Central memory CD8-positive, alpha-beta T cell (primary cell): ENCODE results near the gene TNRC6C.
"Not testable (repeated sequence)": the region's sequence is repeated elsewhere in the genome, so short reads cannot be mapped to it uniquely, and the experiment has no call there.

ENCODE experiments used
- ATAC-seq: fragments of 150-1000 bp; cut with Tn5 transposase; replicated peaks from 2 replicates; pipeline ENCODE4 v1.10.0; 2022; ENCODE audit warnings: mild to moderate bottlenecking, moderate FRiP score, moderate number of reproducible peaks; ENCODE audit not compliant: poor library complexity, severe bottlenecking; ENCODE audit errors: extremely low read depth
- DNase-seq, 2 donors: peaks; one replicate each; pipeline ENCODE4 v3.0.0; 2021; ENCODE audit warnings: low spot score in 2 of 2
- H3K27ac Mint-ChIP-seq: one replicate; pipeline ENCODE4 v1.8.0; 2022; ENCODE audit warnings: low read depth, mild to moderate bottlenecking, moderate library complexity, mixed read lengths
- H3K27me3 Mint-ChIP-seq: one replicate; pipeline ENCODE4 v1.8.0; 2022; ENCODE audit warnings: mixed read lengths
- H3K36me3 Mint-ChIP-seq: one replicate; pipeline ENCODE4 v1.8.0; 2022; ENCODE audit warnings: mild to moderate bottlenecking, moderate library complexity, mixed read lengths; ENCODE audit not compliant: insufficient read depth
- H3K4me1 Mint-ChIP-seq: one replicate; pipeline ENCODE4 v1.8.0; 2022; ENCODE audit warnings: mixed read lengths
- H3K4me3 Mint-ChIP-seq: one replicate; pipeline ENCODE4 v1.8.0; 2022; ENCODE audit warnings: mild to moderate bottlenecking, moderate library complexity, mixed read lengths
- H3K9me3 Mint-ChIP-seq: one replicate; pipeline ENCODE4 v1.8.0; 2022; ENCODE audit warnings: mixed read lengths

TNRC6C gene

GRCh38 chr17:77959126-77959925, 823 bp downstream of the TNRC6C start:
- DNase-seq, result peak; percentile 15 to 27
- peak overlapping the region; percentile 94 for H3K27ac Mint-ChIP-seq
- H3K4me3 Mint-ChIP-seq, result peak overlapping the region; percentile 97
- ATAC-seq, result no peak
- H3K27me3 Mint-ChIP-seq, result no peaks in the 10 kb centered on the region
- peaks cover 50% of the 10 kb centered on the region for H3K4me1 Mint-ChIP-seq
- peaks cover 26% of the 10 kb centered on the region for H3K36me3 Mint-ChIP-seq
- H3K9me3 Mint-ChIP-seq, result no peaks in the 10 kb centered on the region

- peak in 1 of 2 donors; percentile 43 for DNase-seq
- no peaks in the 10 kb centered on the region for H3K27me3 Mint-ChIP-seq
- H3K9me3 Mint-ChIP-seq, result no peaks in the 10 kb centered on the region
- H3K36me3 Mint-ChIP-seq, result peaks cover 26% of the 10 kb centered on the region
- H3K4me1 Mint-ChIP-seq, result peaks cover 57% of the 10 kb centered on the region
- H3K27ac Mint-ChIP-seq, result peak overlapping the region; percentile 94
- no peak for ATAC-seq
- peak overlapping the region; percentile 97 for H3K4me3 Mint-ChIP-seq
Observed at GRCh38 chr17:77959926-77960521, 1.5 kb downstream of the TNRC6C start.

- no peak for DNase-seq
- Mint-ChIP-seq H3K36me3 (peaks cover 27% of the 10 kb centered on the region), H3K9me3 (no peaks in the 10 kb centered on the region), H3K27me3 (no peaks in the 10 kb centered on the region), H3K4me3 (peak overlapping the region; percentile 97), H3K4me1 (peaks cover 75% of the 10 kb centered on the region), H3K27ac (no peak overlapping the region)
- no peak for ATAC-seq
Observed at GRCh38 chr17:77961741-77962140, 3.2 kb downstream of the TNRC6C start.

GRCh38 chr17:77962348-77962747, 3.8 kb downstream of the TNRC6C start:
- Mint-ChIP-seq H3K9me3 (no peaks in the 10 kb centered on the region), H3K4me3 (peak overlapping the region; percentile 39), H3K27me3 (no peaks in the 10 kb centered on the region), H3K4me1 (peaks cover 76% of the 10 kb centered on the region), H3K27ac (peak overlapping the region; percentile 15), H3K36me3 (peaks cover 24% of the 10 kb centered on the region)
- no peak for DNase-seq
- no peak for ATAC-seq

GRCh38 chr17:77963441-77963840, 4.9 kb downstream of the TNRC6C start:
- peaks cover 13% of the 10 kb centered on the region for H3K36me3 Mint-ChIP-seq
- H3K4me3 Mint-ChIP-seq, result peak overlapping the region; percentile 75
- DNase-seq (peak in 1 of 2 donors; percentile 57), ATAC-seq (peak; percentile 75)
- H3K9me3 Mint-ChIP-seq, result no peaks in the 10 kb centered on the region
- no peaks in the 10 kb centered on the region for H3K27me3 Mint-ChIP-seq
- H3K4me1 Mint-ChIP-seq, result peaks cover 78% of the 10 kb centered on the region
- H3K27ac Mint-ChIP-seq, result no peak overlapping the region

GRCh38 chr17:77965352-77965751, 6.8 kb downstream of the TNRC6C start:
- H3K9me3 Mint-ChIP-seq, result no peaks in the 10 kb centered on the region
- H3K36me3 Mint-ChIP-seq, result peaks cover 5% of the 10 kb centered on the region
- no peak overlapping the region for H3K27ac Mint-ChIP-seq
- ATAC-seq (no peak), DNase-seq (no peak)
- peaks cover 80% of the 10 kb centered on the region for H3K4me1 Mint-ChIP-seq
- no peaks in the 10 kb centered on the region for H3K27me3 Mint-ChIP-seq
- H3K4me3 Mint-ChIP-seq, result peak overlapping the region; percentile 45

GRCh38 chr17:77966476-77966875, 8.0 kb downstream of the TNRC6C start:
- no peak for DNase-seq
- H3K27me3 Mint-ChIP-seq, result no peaks in the 10 kb centered on the region
- no peak overlapping the region for H3K4me3 Mint-ChIP-seq
- H3K4me1 Mint-ChIP-seq, result peaks cover 87% of the 10 kb centered on the region
- no peak overlapping the region for H3K27ac Mint-ChIP-seq
- no peak for ATAC-seq
- no peaks in the 10 kb centered on the region for H3K9me3 Mint-ChIP-seq
- H3K36me3 Mint-ChIP-seq, result peaks cover 1% of the 10 kb centered on the region

GRCh38 chr17:77968788-77969187, 10.3 kb downstream of the TNRC6C start:
- ATAC-seq (no peak), DNase-seq (no peak)
- Mint-ChIP-seq H3K27me3 (no peaks in the 10 kb centered on the region), H3K4me3 (no peak overlapping the region), H3K9me3 (no peaks in the 10 kb centered on the region), H3K36me3 (peaks cover 6% of the 10 kb centered on the region), H3K27ac (no peak overlapping the region), H3K4me1 (peaks cover 88% of the 10 kb centered on the region)

GRCh38 chr17:77972271-77972670, 13.8 kb downstream of the TNRC6C start:
- peak overlapping the region; percentile 23 for H3K4me3 Mint-ChIP-seq
- H3K27me3 Mint-ChIP-seq, ATAC-seq, H3K9me3 Mint-ChIP-seq, H3K36me3 Mint-ChIP-seq, DNase-seq: not testable (repeated sequence)
- H3K27ac Mint-ChIP-seq, result peak overlapping the region; percentile 78
- H3K4me1 Mint-ChIP-seq, result peaks cover 75% of the 10 kb centered on the region

- Mint-ChIP-seq H3K4me1 (peaks cover 72% of the 10 kb centered on the region), H3K9me3 (no peaks in the 10 kb centered on the region), H3K4me3 (no peak overlapping the region), H3K36me3 (peaks cover 8% of the 10 kb centered on the region), H3K27me3 (no peaks in the 10 kb centered on the region), H3K27ac (no peak overlapping the region)
- ATAC-seq (no peak), DNase-seq (no peak)
Observed at GRCh38 chr17:77973953-77974352, 15.4 kb downstream of the TNRC6C start.

GRCh38 chr17:77974396-77974795, 15.9 kb downstream of the TNRC6C start:
- ATAC-seq, result no peak
- Mint-ChIP-seq H3K4me3 (peak overlapping the region; percentile 20), H3K9me3 (no peaks in the 10 kb centered on the region)

GRCh38 chr17:77982430-77982829, 23.9 kb downstream of the TNRC6C start:
- peak overlapping the region; percentile 81 for H3K27ac Mint-ChIP-seq

More at GRCh38 chr17:77974396-77974795, 15.9 kb downstream of the TNRC6C start:
- Mint-ChIP-seq H3K27me3 (no peaks in the 10 kb centered on the region), H3K4me1 (peaks cover 76% of the 10 kb centered on the region), H3K27ac (no peak overlapping the region), H3K36me3 (peaks cover 9% of the 10 kb centered on the region)
- DNase-seq, result no peak

GRCh38 chr17:77990301-77990700, 31.8 kb downstream of the TNRC6C start:
- ATAC-seq, result no peak
- Mint-ChIP-seq H3K9me3 (no peaks in the 10 kb centered on the region), H3K4me3 (no peak overlapping the region), H3K27me3 (no peaks in the 10 kb centered on the region), H3K27ac (peak overlapping the region; percentile 25), H3K36me3 (peaks cover 7% of the 10 kb centered on the region), H3K4me1 (peaks cover 51% of the 10 kb centered on the region)
- DNase-seq, result no peak

More at GRCh38 chr17:77982430-77982829, 23.9 kb downstream of the TNRC6C start:
- peaks cover 24% of the 10 kb centered on the region for H3K36me3 Mint-ChIP-seq
- H3K9me3 Mint-ChIP-seq, ATAC-seq, H3K4me3 Mint-ChIP-seq, H3K27me3 Mint-ChIP-seq, DNase-seq: not testable (repeated sequence)
- peaks cover 65% of the 10 kb centered on the region for H3K4me1 Mint-ChIP-seq
